Right forelimb (tissue), 1 donor: ENCODE measurements around the gene CARD11.
"Not testable (repeated sequence)": the region's sequence is repeated elsewhere in the genome, so short reads cannot be mapped to it uniquely, and the experiment has no call there.

ENCODE experiments used
- DNase-seq: peaks from one replicate; pipeline ENCODE4 v3.0.0-alpha.2; 2018

The CARD11 gene

GRCh38 chr7:2922866-2923265 lies 120.8 kb downstream of the CARD11 start:
- DNase-seq: no peak

- no peak for DNase-seq
Observed at GRCh38 chr7:2922348-2922691, 121.3 kb downstream of the CARD11 start.

- DNase-seq: no peak
Observed at GRCh38 chr7:2921653-2922347, 121.9 kb downstream of the CARD11 start.

- no peak for DNase-seq
Observed at GRCh38 chr7:2920956-2921652, 122.6 kb downstream of the CARD11 start.

DNA sequence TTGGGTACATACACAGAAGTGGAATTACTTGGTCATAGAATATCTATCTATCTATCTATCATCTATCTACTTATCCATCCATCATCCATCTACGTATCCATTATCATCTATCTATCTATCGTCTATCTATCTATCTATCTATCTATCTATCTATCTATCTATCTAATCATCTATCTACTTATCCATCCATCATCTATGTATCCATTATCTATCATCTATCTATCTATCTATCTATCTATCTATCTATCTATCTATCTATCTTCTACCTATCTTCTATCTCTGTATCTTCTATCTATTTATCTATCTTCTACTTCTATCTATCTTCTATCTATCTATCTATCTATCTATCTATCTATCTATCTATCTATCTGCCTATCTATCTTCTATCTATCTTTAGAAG lies 123.2 kb downstream of the CARD11 start:
- not testable (repeated sequence) for DNase-seq

DNA sequence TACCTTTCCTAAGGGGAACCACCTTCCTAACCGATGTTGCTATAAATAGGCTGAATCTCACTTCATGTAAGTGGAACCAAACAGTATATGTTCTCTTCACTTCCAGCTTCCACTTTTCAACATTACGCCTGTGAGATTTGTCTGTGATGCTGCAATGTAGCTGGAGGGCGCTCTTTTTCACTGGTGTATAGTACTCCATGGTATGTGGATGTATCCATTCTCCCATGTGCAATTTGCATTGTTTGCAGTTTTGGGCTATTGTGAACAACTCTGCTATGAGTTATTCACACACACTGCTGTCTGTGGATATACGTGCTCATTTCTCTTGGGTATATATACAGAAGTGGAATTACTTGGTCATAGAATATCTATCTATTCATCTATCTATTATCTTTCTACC lies 123.6 kb downstream of the CARD11 start:
- no peak for DNase-seq

GRCh38 chr7:2919256-2919655 lies 124.4 kb downstream of the CARD11 start:
- DNase-seq: no peak

DNA sequence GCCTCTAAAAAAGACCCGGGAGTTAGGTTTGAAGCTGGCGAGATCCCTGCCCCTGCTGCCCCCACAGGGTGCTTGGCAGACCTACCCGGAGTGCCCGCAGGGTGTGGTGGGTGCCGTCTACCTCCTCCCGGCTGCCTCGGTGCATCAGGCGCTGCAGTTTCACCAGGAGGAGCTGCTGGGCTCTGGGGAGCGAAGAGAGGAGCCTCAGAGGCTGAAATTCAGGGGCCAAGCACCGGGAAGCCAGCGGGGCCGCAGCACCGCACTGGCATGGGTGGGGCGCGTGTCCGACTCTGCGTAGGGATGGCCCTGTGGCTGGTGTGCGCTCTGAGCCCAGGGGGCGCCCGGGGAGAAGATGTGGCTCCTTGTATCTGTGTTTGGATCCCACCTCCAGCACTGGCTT lies 125.3 kb downstream of the CARD11 start:
- no peak for DNase-seq

DNA sequence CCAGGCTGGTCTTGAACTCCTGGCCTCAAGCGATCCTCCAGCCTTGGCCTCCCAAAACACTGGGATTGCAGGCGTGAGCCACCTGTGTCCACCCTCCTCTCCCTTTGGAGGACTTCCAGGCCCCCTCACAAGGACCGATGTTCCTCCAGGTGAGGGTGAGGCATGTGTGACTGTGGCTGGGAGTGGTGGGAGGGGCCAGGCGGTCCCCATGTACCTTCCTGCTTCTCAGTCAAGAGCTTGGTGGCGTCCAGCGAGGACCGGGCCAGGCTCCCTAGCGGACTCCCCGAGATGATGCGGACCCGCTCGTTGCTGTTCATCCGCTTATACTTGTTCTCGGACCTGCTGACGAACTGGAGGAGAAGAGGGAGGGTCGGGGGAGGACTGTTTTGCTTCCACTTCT lies 128.6 kb downstream of the CARD11 start:
- no peak for DNase-seq

DNA sequence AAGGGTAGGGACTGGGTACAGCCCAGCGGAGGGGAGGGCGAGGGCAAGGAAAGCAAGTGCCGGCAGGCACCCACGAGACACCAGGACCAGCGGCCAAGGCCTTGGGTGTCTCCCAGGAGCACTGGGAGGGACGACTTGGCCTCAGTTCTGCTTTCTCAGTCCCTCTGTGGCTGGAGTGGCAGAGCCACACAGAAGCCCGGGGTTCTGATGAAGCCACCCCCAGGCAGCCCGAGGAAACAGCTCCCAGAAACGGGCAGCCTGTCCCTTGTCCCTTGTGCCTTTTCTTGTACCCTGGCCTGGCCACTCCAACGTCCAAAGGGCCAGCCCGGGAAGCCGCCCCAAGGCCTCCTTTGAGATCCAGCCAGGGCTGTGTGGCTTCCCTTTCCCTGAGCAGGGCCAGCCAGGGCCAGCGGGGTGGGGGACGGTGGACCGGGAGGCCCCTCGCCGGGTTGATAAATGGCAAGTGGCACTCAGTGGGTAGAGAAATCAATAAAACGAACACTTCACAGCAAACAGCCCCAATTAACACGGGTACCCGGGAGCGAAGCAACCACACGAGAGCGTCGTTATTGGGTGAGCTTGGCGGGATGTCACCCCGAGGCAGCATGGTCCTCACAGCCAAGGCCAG lies 129.8 kb downstream of the CARD11 start:
- no peak for DNase-seq

DNA sequence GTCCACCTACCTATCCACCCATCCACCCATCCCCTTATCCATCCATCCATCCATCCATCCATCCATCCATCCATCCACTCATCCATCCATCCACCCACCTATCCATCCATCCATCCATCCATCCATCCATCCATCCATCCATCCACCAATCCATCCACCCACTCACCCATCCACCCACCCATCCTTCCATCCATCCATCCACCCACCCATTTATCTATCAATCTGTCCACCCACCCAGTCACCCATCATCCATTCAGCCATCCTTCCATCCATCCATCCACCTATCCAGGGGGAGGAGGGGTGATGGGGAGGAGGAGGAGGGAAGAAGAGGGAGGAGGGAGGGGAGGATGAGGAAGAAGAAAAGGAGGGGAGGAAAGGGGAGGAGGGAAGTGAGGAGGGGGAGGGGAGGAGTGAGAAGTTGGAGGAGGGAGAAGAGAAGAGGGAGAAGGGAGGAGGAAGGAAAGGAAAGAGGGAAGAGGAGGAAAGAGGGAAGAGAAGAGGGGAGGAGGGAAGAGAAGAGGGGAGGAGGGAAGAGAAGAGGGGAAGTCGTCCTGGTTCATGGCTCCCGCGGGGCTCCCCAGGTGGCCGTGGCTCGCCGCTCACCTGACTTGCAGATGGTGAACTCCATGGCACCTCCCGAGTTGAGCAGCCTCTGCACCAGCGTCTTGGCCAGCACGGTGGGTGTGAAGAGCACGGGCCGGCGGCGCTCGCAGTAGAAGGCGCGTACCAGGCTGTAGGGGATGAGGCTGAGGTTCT lies 130.8 kb downstream of the CARD11 start:
- DNase-seq: no peak

- DNase-seq: no peak
Observed at GRCh38 chr7:2911466-2911865, 132.2 kb downstream of the CARD11 start.

GRCh38 chr7:2909471-2910039 lies 134.1 kb downstream of the CARD11 start:
- no peak for DNase-seq

DNA sequence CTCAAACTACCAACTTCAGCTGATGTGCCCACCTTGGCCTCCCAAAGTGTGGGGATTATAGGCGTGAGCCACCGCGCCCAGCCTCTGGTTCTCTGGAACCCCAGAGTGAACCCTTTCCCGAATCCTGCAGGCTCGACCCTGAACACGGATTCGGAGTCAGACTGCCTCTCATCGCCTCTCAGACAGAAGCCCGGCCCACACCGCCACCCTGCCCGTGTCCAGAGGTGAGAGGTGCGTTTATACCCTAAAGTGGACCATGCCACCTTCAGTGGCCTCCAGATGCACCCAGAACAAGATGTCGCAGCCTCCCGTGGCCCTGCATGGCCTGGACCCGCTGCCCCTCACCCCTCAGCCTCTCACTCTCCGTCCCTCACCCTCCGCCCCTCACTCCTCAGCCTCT lies 134.6 kb downstream of the CARD11 start:
- no peak for DNase-seq

GRCh38 chr7:2908103-2908683 lies 135.5 kb downstream of the CARD11 start:
- DNase-seq: no peak

DNA sequence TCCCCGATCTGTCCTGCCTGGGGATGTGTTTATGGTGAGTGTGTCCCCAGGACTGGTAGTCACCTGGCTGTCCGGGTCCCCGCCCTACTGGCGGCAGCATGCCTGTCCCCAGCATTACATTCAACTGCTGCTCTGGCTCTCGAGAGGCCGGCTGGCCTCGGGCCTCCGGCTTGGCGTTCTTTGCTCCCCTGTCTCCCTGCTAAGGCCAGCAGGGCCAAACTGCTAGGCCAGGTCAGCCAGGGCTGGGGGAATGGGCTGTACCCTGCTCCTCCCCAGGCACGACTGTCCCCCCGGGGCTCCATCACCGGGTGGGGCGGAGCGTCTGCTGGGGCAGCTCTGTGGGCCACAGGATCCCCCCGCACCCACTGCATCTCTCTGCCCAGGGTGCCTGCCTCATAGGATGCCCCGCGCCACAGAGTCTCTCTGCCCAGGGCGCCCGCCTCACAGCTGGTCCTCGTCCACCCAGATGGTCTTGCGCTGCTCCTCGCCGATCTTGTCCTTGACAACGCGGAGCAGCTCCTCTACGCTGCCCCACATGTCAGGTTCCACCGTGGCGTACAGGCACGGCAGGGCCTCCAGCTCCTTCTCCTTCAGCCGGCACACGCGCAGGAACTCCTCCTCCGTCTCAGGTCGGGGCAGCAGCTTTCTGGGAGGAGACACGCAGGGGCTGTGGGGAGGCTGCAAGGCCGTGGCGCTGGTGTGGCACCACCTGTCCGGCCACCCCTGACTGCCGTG lies 137.3 kb downstream of the CARD11 start:
- DNase-seq: no peak

DNA sequence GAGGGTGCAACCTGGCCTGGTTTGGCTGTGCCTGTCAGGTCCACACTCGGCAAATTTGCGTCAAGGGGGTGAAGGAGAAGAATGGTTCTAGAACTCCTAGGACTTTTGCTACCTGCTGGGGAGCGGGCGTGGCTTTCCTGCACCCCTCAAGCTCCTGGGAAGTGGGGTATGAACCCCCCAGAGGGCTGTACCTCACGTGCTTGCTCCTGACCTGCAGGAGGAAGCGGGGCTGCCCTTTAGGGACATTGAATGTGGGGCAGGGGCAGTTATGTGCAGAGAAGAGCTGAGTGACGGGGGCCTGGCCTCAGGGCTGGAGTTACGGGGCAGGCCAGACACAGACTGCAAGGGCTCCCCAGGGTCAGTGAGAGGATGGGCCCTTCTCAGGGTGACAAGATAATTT lies 138.2 kb downstream of the CARD11 start:
- DNase-seq: no peak

DNA sequence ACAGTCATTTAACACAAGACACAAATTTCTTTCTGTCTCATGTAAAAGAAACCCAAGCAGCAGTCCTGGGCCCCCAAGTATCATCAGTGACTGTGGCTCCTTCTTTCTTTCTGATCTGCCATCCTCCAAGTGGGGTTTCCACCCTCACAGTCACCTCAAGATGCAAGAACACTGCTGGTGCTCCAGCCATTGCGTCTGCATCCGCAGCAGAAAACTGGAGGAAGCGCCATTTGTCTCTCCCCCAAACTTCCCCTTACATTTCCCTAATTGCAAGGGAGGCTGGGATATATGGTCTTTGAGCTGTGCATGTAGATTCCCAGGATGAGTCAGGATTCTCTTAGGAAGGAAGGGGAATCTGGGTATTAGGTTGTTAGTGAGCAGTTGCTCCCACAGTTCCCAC lies 138.6 kb downstream of the CARD11 start:
- DNase-seq: no peak

GRCh38 chr7:2904202-2904601 lies 139.5 kb downstream of the CARD11 start:
- no peak for DNase-seq

DNA sequence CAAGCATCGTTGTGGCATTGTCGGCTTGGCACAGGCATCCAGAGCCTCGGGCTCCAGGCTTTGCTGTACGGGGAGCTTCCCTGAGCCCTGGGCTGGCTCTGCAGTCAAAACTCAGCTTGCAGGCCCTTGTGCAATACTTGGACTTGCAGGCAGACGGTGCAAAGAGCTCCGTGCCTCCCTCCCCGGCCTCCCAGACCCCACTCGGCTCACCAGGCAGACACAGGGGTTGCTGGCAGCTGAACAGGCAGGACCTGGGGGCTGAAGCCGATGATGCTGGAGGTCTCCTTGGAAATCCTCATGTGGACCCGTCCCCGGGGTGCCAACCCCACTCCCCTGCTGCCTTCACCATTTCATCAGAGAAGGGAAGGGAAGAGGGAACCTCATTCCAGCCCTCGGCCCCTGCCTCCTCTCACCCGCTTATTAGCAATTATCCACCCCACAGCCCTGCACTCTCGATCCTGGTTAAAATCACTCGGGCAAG lies 139.9 kb downstream of the CARD11 start:
- no peak for DNase-seq

DNA sequence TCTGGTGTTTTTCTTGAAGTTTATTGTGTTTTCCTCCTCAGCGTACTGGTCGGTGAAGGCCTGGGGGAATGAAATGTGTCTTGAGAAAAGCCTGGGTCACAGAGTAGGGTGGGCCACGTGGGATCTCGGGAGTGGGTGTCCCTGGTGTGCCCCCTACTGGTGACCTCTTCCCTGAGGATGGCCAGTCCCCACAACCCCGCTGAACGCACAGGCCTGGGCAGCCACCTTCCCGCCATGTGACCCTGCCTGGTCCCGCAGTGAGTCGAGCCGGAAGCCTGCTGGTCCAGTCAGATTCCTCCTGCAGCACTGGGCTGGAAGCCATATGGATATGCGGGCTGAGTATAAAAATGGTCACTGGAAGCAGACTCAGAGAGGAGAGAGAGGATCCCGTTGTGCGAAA lies 146.6 kb downstream of the CARD11 start:
- no peak for DNase-seq

DNA sequence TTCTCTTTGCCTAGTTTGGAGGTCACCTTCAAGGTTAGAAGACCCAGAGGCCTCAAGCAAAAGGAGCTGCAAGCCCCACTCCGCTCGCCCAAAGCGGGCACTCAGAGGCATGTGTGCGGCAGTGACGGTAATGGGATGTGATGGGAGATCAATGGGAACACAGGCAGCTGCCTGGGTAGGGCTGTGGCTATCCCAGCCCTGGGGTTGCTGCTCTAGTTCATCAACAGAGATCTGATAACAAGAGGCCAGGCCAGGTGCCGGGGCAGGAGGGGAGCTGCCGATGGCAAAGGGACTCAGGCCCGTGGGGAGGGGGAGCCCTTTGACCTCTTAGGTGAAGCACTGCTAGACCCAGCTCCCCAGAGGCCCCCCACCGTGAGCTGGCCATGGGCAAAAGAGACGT lies 147.5 kb downstream of the CARD11 start:
- DNase-seq: no peak
